H1 (cell line): ENCODE measurements around the gene STK11. TPM values are rescaled to one million over a fixed set of nuclear protein-coding genes. Genes with fewer than 3 reads are reported as not detected.

Source experiments
- CHD7 ChIP-seq: fragments of 300-600 bp; sonication (generic); IDR thresholded peaks from 2 replicates; pipeline ENCODE4 v1.7.1; 2012; ENCODE audit warnings: low read length, moderate library complexity, mild to moderate bottlenecking, inconsistent platforms; ENCODE audit not compliant: insufficient replicate concordance
- GTF2F1 ChIP-seq: IDR thresholded peaks from 2 replicates; pipeline ENCODE4 v1.6.1; 2012; ENCODE audit warnings: low read depth, low read length, improper control_type of control experiment, borderline replicate concordance
- polyA plus RNA-seq, 7 experiments: library from polyadenylated mRNA; depleted of rRNA in 3 of 7; stranded (reverse) in 5 of 7; unstranded in 2 of 7; fragments of >200 nt in 5 of 7; fragments of 200-250 nt in 2 of 7; gene quantifications; 1 replicate in 5 of 7; 2 replicates in 1 of 7; 4 replicates in 1 of 7; pipeline versions ENCODE4 v1.2.1 to v1.2.3, GENCODE V29; 2011 to 2013; ENCODE audit warnings: missing spikeins in 2 of 7, mixed read lengths in 2 of 7
- total RNA-seq: library from RNA; stranded (reverse); fragmentation: NEBNext Ultra II Directional; extraction: Animal tissue kit (Norgen Biotek cat#: 25700); gene quantifications from 2 replicates; pipeline ENCODE4 v1.2.1, GENCODE V29; 2021

Gene STK11
- total and polyA plus RNA-seq, 2 of the 8 experiments (the other 6 are each of a cell fraction or from before 2014, with no cell fraction given), result 45.3 to 70.7 TPM

- TF ChIP-seq CHD7 (no peak), GTF2F1 (no peak)
These were observed 6.0 kb upstream of the STK11 start (continued) for GRCh38 chr19:1199531-1199930.
